Measurements from ENCODE around the gene MAPT. TPM values are rescaled to one million over a fixed set of nuclear protein-coding genes. Genes with fewer than 3 reads are reported as not detected.

The MAPT gene
- total RNA-seq, 1 experiment from 2014 or later: 37.5 TPM

DNA sequence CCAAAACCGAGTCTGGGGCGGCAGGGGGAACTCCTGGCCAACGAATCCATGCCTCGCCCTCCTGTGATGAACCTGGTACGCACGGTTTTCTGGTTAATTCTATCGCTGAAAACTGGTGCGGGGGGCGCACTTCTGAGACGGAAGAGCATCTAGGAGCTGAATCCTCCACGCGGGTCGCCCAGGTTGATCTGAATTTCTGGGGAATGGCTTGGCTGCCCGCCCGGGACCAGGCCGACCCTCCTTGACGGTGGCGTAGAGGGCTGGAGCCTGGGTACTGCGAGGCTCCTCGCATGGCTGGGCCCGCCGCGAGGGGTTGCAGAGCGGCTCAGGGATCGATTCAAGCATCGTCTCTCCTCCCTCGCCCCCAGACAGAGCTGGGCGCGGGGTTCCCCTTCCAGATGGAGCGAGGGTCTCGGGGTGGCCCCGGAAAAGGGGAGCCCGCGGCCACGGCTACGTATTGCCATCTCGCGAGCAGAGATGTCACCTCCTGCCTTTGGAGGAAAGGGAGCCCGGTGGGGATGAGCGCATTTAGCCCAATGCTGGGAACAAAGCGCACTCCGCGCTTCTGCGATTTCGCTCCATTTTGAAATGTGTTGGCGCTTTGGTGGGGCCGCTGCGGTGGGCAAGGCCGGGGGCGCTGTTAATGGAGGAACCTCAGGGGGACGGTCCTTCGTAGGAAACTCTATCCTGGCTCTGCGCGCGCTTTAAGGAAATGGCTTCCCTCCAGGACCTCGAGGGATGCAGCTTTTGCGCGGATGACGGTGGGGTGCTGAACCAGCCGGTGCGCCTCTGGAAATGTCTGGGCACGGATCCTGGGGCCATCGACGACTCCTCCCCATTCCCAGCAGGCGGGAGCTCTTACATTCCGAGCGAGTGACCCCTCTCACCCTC, 2.7 kb downstream of the MAPT start:
- H3K4me2 ChIP-seq (ENCODE audit: low read length): no peak overlapping the region
- CTCF ChIA-PET: no interaction called here
- H3K4me1 ChIP-seq (ENCODE audit: control insufficient read depth in 1 of 2, insufficient read depth in 2 of 2, low read length in 2 of 2): peaks cover 3 to 20% of the 10 kb centered on the region in 2 experiments; a peak in 2 of 4 replicates
- no peak overlapping the region for H3K4me3 ChIP-seq (replicated peaks in 1 of 2; ENCODE audit: low read depth in 1 of 2, low read length in 2 of 2)
- no peaks in the 10 kb centered on the region for H3K9me3 ChIP-seq (ENCODE audit: control insufficient read depth in 1 of 2, insufficient read depth in 1 of 2, low read depth in 1 of 2, low read length in 2 of 2)
- no TSS peak for BruUV-seq (replicated peaks)
- 0 out of 2 replicates have a peak, but pooled peaks cover 4% of the 10 kb centered on the region for H3K79me2 ChIP-seq (ENCODE audit: insufficient read depth, low read length)
- DNase-seq (ENCODE audit: low read depth, low spot score): no peak
- no peak overlapping the region for H2AFZ ChIP-seq (ENCODE audit: low read depth, low read length, poor library complexity, severe bottlenecking)
- no peaks in the 10 kb centered on the region for H4K20me1 ChIP-seq (ENCODE audit: insufficient read depth)
- H3K27ac ChIP-seq (ENCODE audit: low read depth, low read length): no peak overlapping the region
- no peak for TF ChIP-seq YY1 (IDR thresholded peaks at IDR 0.05; ENCODE audit: extremely low read depth, insufficient replicate concordance, low read depth, low read length)
- no peak for TF ChIP-seq EGR1 (IDR thresholded peaks at IDR 0.05; ENCODE audit: low read depth)
- intact Hi-C loops (cut with micrococcal nuclease): no loop called here
- no peaks in the 10 kb centered on the region for H3K27me3 ChIP-seq (ENCODE audit: insufficient read depth, low read length)
- RAD21 ChIA-PET (ENCODE audit: low non-redundant PET in 1 of 2, low total read pairs in 2 of 2, uncharacterized antibody in 2 of 2, unreplicated experiment in 2 of 2): no interaction called here
- POLR2A ChIA-PET: no interaction called here
- no peaks in the 10 kb centered on the region for H3K9me2 ChIP-seq (ENCODE audit: insufficient read depth)
- no peak overlapping the region for H3K9ac ChIP-seq (ENCODE audit: low read length)
- H3K36me3 ChIP-seq (ENCODE audit: control insufficient read depth in 1 of 2, insufficient read depth in 2 of 2, low read length in 2 of 2): no peaks in the 10 kb centered on the region
- ATAC-seq: no peak

- DNase-seq (ENCODE audit: low read depth, low spot score) (no peak), ATAC-seq (no peak)
- CTCF ChIA-PET: no interaction called here
- Histone ChIP-seq H3K4me3 (replicated peaks in 1 of 2; ENCODE audit: low read depth in 1 of 2, low read length in 2 of 2) (no peak overlapping the region), H3K79me2 (ENCODE audit: insufficient read depth, low read length) (0 out of 2 replicates have a peak, but pooled peaks cover 4% of the 10 kb centered on the region), H3K27me3 (ENCODE audit: insufficient read depth, low read length) (no peaks in the 10 kb centered on the region), H3K4me1 (ENCODE audit: control insufficient read depth in 1 of 2, insufficient read depth in 2 of 2, low read length in 2 of 2) (peaks cover 0 to 7% of the 10 kb centered on the region in 2 experiments; a peak in 1 of 4 replicates), H2AFZ (ENCODE audit: low read depth, low read length, poor library complexity, severe bottlenecking) (no peak overlapping the region), H3K36me3 (ENCODE audit: control insufficient read depth in 1 of 2, insufficient read depth in 2 of 2, low read length in 2 of 2) (no peaks in the 10 kb centered on the region), H3K9ac (ENCODE audit: low read length) (no peak overlapping the region), H3K9me2 (ENCODE audit: insufficient read depth) (no peaks in the 10 kb centered on the region), H3K27ac (ENCODE audit: low read depth, low read length) (no peak overlapping the region), H3K9me3 (ENCODE audit: control insufficient read depth in 1 of 2, insufficient read depth in 1 of 2, low read depth in 1 of 2, low read length in 2 of 2) (no peaks in the 10 kb centered on the region), H3K4me2 (ENCODE audit: low read length) (no peak overlapping the region), H4K20me1 (ENCODE audit: insufficient read depth) (no peaks in the 10 kb centered on the region)
- POLR2A ChIA-PET: no interaction called here
- no TSS peak for BruUV-seq (replicated peaks)
- intact Hi-C loops (cut with micrococcal nuclease): no loop called here
- RAD21 ChIA-PET (ENCODE audit: low non-redundant PET in 1 of 2, low total read pairs in 2 of 2, uncharacterized antibody in 2 of 2, unreplicated experiment in 2 of 2): no interaction called here
- TF ChIP-seq SP1 (IDR thresholded peaks at IDR 0.05; ENCODE audit: low read depth) (no peak), ELF1 (IDR thresholded peaks at IDR 0.05; ENCODE audit: borderline replicate concordance, low read depth) (no peak), EZH2 (IDR thresholded peaks at IDR 0.05) (no peak), ZBTB33 (IDR thresholded peaks at IDR 0.05; ENCODE audit: extremely low read depth, insufficient replicate concordance, low read length) (no peak), FOSL1 (IDR thresholded peaks at IDR 0.05; ENCODE audit: low read depth) (no peak), EGR1 (IDR thresholded peaks at IDR 0.05; ENCODE audit: low read depth) (no peak), SRF (IDR thresholded peaks at IDR 0.05; ENCODE audit: low read depth) (no peak), ZFX (IDR thresholded peaks at IDR 0.05) (no peak), TCF7L2 (IDR thresholded peaks at IDR 0.05; ENCODE audit: borderline replicate concordance, extremely low read depth, insufficient read depth, insufficient read length) (no peak), SIN3A (IDR thresholded peaks at IDR 0.05; ENCODE audit: low read depth) (no peak), CEBPB (IDR thresholded peaks at IDR 0.05; ENCODE audit: low read depth) (no peak), RAD21 (IDR thresholded peaks at IDR 0.05; ENCODE audit: low read depth) (no peak), ZNF274 (IDR thresholded peaks at IDR 0.05; ENCODE audit: low read depth, low read length) (no peak), ATF3 (IDR thresholded peaks at IDR 0.05) (no peak)
Observed at GRCh38 chr17:45900136-45900535, 5.8 kb downstream of the MAPT start.

Measured in HCT116 (cell line).